ENCODE results near the gene TOGARAM1.
A peak's percentile ranks its signal among the peaks of the same experiment; 100 is the strongest.

Gene TOGARAM1

DNA sequence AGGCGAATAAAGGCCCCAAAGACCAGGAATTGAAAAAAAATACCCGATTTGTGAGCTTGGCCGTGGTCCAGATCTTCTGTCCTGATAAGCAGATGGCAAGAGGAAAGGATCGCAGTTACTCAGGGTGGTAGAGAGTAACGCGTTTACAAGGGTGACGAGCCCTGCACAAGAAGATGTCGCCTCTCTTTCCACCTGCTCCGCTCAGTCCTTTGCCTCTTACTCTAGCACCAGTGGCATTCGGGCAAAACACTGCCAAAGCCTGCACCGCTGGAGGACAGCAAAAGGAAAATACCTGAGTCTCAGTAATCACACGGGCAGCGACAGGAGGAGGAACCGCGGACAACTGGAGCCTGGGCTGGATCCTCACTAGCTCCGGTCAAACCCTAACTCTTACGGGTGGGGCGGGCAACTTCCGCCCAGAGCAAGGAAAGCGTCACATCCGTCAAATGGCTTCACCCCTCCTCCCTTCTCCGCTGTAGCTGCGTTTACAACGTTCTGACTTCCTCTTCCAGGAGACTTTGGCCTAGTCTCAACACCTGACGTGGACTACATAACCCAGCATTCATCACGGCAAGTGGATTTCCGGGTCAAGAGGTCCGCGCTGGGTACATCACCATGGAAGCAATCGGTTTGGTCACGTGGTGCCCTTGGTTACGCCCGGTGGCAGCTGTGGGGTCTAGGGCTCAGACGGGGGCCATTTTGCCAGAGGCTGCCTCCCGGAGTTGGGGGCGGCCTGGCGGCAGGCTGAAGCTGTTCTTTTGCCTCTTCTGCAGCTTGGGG is at the start of gene TOGARAM1, which contains the start of gene KLHL28:
Gene TOGARAM1 (plus strand): TSS at position 637 of the 780 bp plus-strand sequence. CDS start 232 bp downstream, outside the sequence.
Gene KLHL28 (minus strand): TSS at position 394 of the 780 bp plus-strand sequence. CDS start 16,019 bp downstream, outside the sequence.
- TF ChIP-seq, protein P1, sequence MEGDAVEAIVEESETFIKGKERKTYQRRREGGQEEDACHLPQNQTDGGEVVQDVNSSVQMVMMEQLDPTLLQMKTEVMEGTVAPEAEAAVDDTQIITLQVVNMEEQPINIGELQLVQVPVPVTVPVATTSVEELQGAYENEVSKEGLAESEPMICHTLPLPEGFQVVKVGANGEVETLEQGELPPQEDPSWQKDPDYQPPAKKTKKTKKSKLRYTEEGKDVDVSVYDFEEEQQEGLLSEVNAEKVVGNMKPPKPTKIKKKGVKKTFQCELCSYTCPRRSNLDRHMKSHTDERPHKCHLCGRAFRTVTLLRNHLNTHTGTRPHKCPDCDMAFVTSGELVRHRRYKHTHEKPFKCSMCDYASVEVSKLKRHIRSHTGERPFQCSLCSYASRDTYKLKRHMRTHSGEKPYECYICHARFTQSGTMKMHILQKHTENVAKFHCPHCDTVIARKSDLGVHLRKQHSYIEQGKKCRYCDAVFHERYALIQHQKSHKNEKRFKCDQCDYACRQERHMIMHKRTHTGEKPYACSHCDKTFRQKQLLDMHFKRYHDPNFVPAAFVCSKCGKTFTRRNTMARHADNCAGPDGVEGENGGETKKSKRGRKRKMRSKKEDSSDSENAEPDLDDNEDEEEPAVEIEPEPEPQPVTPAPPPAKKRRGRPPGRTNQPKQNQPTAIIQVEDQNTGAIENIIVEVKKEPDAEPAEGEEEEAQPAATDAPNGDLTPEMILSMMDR (conservative IDR thresholded peaks at IDR 0.05; ENCODE audit: control insufficient read depth, insufficient read depth, low read depth, low read length) = no peak
- peak; percentile 100 for DNase-seq (ENCODE audit: low read depth)
- peak within 1 kb of the TSS; percentile 94 for H3K4me3 ChIP-seq (ENCODE audit: control insufficient read depth, low read depth, low read length)

GRCh38 chr14:44914849-44915248 is 47.1 kb upstream of the TOGARAM1 start:
- TF ChIP-seq, protein P1 (conservative IDR thresholded peaks at IDR 0.05; ENCODE audit: control insufficient read depth, insufficient read depth, low read depth, low read length) = no peak
- H3K4me3 ChIP-seq (ENCODE audit: control insufficient read depth, low read depth, low read length) = no peak overlapping the region
- DNase-seq (ENCODE audit: low read depth) = peak; percentile 54

- H3K4me3 ChIP-seq (ENCODE audit: control insufficient read depth, low read depth, low read length) = no peak overlapping the region
- no peak for DNase-seq (ENCODE audit: low read depth)
- TF ChIP-seq, protein P1 (conservative IDR thresholded peaks at IDR 0.05; ENCODE audit: control insufficient read depth, insufficient read depth, low read depth, low read length) = no peak
These were observed 33.2 kb upstream of the TOGARAM1 start for GRCh38 chr14:44928793-44929192.

GRCh38 chr14:44935155-44935554 is 26.8 kb upstream of the TOGARAM1 start:
- no peak overlapping the region for H3K4me3 ChIP-seq (ENCODE audit: control insufficient read depth, low read depth, low read length)
- DNase-seq (ENCODE audit: low read depth) = peak; percentile 7
- TF ChIP-seq, protein P1 (conservative IDR thresholded peaks at IDR 0.05; ENCODE audit: control insufficient read depth, insufficient read depth, low read depth, low read length) = no peak

GRCh38 chr14:44937547-44937946 is 24.4 kb upstream of the TOGARAM1 start:
- no peak overlapping the region for H3K4me3 ChIP-seq (ENCODE audit: control insufficient read depth, low read depth, low read length)
- TF ChIP-seq, protein P1 (conservative IDR thresholded peaks at IDR 0.05; ENCODE audit: control insufficient read depth, insufficient read depth, low read depth, low read length) = no peak
- no peak for DNase-seq (ENCODE audit: low read depth)

GRCh38 chr14:44940211-44940610 is 21.8 kb upstream of the TOGARAM1 start:
- TF ChIP-seq, protein P1 (conservative IDR thresholded peaks at IDR 0.05; ENCODE audit: control insufficient read depth, insufficient read depth, low read depth, low read length) = no peak
- no peak for DNase-seq (ENCODE audit: low read depth)
- H3K4me3 ChIP-seq (ENCODE audit: control insufficient read depth, low read depth, low read length) = no peak overlapping the region
